Fibroblast of upper back skin (primary cell): ENCODE data around the gene OSMR.

ENCODE experiments used
- DNase-seq: peaks from one replicate; pipeline ENCODE4 v3.0.0-alpha.2; 2013

Gene OSMR

GRCh38 chr5:38845526-38846378 lies at the start of gene OSMR:
TSS of gene OSMR (plus strand) at chr5:38846012. CDS start at chr5:38869045, 23,033 bp downstream.
- DNase-seq = peak; percentile 99

GRCh38 chr5:38796742-38797108 lies 49.1 kb upstream of the OSMR start:
- DNase-seq = no peak

- DNase-seq = no peak
Observed at GRCh38 chr5:38797838-38798237, 48.0 kb upstream of the OSMR start.

- DNase-seq = no peak
Observed at GRCh38 chr5:38799556-38800377, 46.0 kb upstream of the OSMR start.

- DNase-seq = no peak
Observed at GRCh38 chr5:38800515-38800914, 45.3 kb upstream of the OSMR start.

GRCh38 chr5:38802125-38802524 lies 43.7 kb upstream of the OSMR start:
- no peak for DNase-seq

- no peak for DNase-seq
Observed at GRCh38 chr5:38803246-38803645, 42.6 kb upstream of the OSMR start.

- peak; percentile 96 for DNase-seq
Observed at GRCh38 chr5:38806775-38807258, 39.0 kb upstream of the OSMR start.

GRCh38 chr5:38807570-38808483 lies 38.0 kb upstream of the OSMR start:
- DNase-seq = peak; percentile 82

GRCh38 chr5:38808666-38809343 lies 37.0 kb upstream of the OSMR start:
- DNase-seq = no peak

GRCh38 chr5:38809388-38810359 lies 36.1 kb upstream of the OSMR start:
- peak; percentile 86 for DNase-seq

GRCh38 chr5:38814879-38815278 lies 30.9 kb upstream of the OSMR start:
- no peak for DNase-seq

GRCh38 chr5:38816083-38817030 lies 29.5 kb upstream of the OSMR start:
- no peak for DNase-seq

GRCh38 chr5:38821679-38822078 lies 24.1 kb upstream of the OSMR start:
- DNase-seq = no peak

GRCh38 chr5:38823503-38823902 lies 22.3 kb upstream of the OSMR start:
- DNase-seq = no peak

- no peak for DNase-seq
Observed at GRCh38 chr5:38824821-38825220, 21.0 kb upstream of the OSMR start.

- peak; percentile 46 for DNase-seq
Observed at GRCh38 chr5:38825494-38825893, 20.3 kb upstream of the OSMR start.

- DNase-seq = peak; percentile 48
Observed at GRCh38 chr5:38827525-38827924, 18.3 kb upstream of the OSMR start.

GRCh38 chr5:38830521-38831051 lies 15.2 kb upstream of the OSMR start:
- DNase-seq = no peak
